ENCODE measurements around the gene RBMS3. TPM values are rescaled to one million over a fixed set of nuclear protein-coding genes. Genes with fewer than 3 reads are reported as not detected.

The RBMS3 gene
- total RNA-seq, 1 donor from 2014 or later: 0.47 TPM

DNA sequence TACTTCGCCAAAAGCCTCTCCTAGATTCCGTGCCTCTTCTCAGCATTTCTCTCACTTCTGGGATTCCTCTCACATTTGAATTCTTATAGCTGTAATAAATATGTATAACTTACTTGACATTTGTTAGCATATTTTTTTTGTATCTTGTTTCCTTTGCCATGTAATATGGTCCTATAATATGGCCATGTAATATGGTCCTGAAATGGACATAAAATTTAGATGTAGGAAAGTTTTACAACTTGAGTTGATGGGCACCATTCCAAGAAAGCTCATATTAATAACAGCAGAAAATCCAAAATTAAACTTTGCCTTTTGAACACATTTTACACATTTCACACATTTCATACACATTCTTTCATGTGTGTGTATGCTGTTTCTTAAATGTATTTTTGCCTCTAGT lies 480.6 kb downstream of the RBMS3 start:
- Histone ChIP-seq H3K79me2 (ENCODE audit: low read depth) (no peaks in the 10 kb centered on the region), H3K27ac (no peak overlapping the region), H4K20me1 (ENCODE audit: low read depth) (no peaks in the 10 kb centered on the region), H3K27me3 (no peaks in the 10 kb centered on the region), H3K4me1 (peaks cover 16% of the 10 kb centered on the region), H3K4me2 (no peak overlapping the region), H3F3A (ENCODE audit: low read depth) (peaks cover 4% of the 10 kb centered on the region), H3K4me3 (no peak overlapping the region), H3K9ac (no peak overlapping the region), H3K9me3 (ENCODE audit: low read depth) (no peaks in the 10 kb centered on the region), H3K36me3 (no peaks in the 10 kb centered on the region), H2AFZ (replicated peaks) (no peak overlapping the region)
- H3K27ac Mint-ChIP-seq: no peak overlapping the region
- TF ChIP-seq EZH2 (IDR thresholded peaks at IDR 0.05) (no peak), EZH2phosphoT487 (IDR thresholded peaks at IDR 0.05) (no peak)
- TF ChIP-seq, protein P1, sequence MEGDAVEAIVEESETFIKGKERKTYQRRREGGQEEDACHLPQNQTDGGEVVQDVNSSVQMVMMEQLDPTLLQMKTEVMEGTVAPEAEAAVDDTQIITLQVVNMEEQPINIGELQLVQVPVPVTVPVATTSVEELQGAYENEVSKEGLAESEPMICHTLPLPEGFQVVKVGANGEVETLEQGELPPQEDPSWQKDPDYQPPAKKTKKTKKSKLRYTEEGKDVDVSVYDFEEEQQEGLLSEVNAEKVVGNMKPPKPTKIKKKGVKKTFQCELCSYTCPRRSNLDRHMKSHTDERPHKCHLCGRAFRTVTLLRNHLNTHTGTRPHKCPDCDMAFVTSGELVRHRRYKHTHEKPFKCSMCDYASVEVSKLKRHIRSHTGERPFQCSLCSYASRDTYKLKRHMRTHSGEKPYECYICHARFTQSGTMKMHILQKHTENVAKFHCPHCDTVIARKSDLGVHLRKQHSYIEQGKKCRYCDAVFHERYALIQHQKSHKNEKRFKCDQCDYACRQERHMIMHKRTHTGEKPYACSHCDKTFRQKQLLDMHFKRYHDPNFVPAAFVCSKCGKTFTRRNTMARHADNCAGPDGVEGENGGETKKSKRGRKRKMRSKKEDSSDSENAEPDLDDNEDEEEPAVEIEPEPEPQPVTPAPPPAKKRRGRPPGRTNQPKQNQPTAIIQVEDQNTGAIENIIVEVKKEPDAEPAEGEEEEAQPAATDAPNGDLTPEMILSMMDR (IDR thresholded peaks at IDR 0.05): no peak
- H3K9me3 Mint-ChIP-seq: no peaks in the 10 kb centered on the region
- peaks cover 30% of the 10 kb centered on the region for H3K4me1 Mint-ChIP-seq
- no peak overlapping the region for H3K4me3 Mint-ChIP-seq
- no peaks in the 10 kb centered on the region for H3K36me3 Mint-ChIP-seq
- no peak for DNase-seq (ENCODE audit: low spot score)
- H3K27me3 Mint-ChIP-seq (ENCODE audit: insufficient read depth, low read depth): no peaks in the 10 kb centered on the region

DNA sequence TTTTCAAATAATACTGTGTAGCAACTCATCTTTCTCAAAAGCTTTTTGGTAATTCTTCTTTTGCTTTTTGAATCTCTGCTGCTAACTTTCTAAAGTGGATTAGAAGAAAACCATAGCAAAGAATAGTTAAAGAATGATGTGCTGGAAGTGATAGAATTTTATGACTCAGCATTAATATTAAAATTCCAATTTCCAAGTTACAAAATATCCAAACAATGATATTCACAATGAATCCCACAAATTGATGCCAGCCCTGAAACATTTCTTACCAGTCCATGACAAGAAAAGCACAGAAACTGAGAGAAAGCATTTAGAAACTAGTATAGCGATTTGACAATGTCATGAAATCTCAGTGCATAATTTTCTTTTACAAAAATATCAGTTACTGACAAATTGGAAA lies 482.2 kb downstream of the RBMS3 start:
- DNase-seq (ENCODE audit: low spot score): no peak
- H3K27me3 Mint-ChIP-seq (ENCODE audit: insufficient read depth, low read depth): no peaks in the 10 kb centered on the region
- no peak overlapping the region for H3K4me3 Mint-ChIP-seq
- H3K27ac Mint-ChIP-seq: no peak overlapping the region
- H2AFZ ChIP-seq (replicated peaks): no peak overlapping the region
- no peaks in the 10 kb centered on the region for H3K36me3 ChIP-seq
- no peaks in the 10 kb centered on the region for H3K36me3 Mint-ChIP-seq
- H3K79me2 ChIP-seq (ENCODE audit: low read depth): no peaks in the 10 kb centered on the region
- H3F3A ChIP-seq (ENCODE audit: low read depth): peaks cover 4% of the 10 kb centered on the region
- no peak overlapping the region for H3K27ac ChIP-seq
- H4K20me1 ChIP-seq (ENCODE audit: low read depth): no peaks in the 10 kb centered on the region
- no peak overlapping the region for H3K9ac ChIP-seq
- peaks cover 30% of the 10 kb centered on the region for H3K4me1 Mint-ChIP-seq
- H3K9me3 ChIP-seq (ENCODE audit: low read depth): no peaks in the 10 kb centered on the region
- H3K9me3 Mint-ChIP-seq: no peaks in the 10 kb centered on the region
- peaks cover 16% of the 10 kb centered on the region for H3K4me1 ChIP-seq
- TF ChIP-seq, protein P1 (IDR thresholded peaks at IDR 0.05): no peak
- TF ChIP-seq EZH2 (IDR thresholded peaks at IDR 0.05) (no peak), EZH2phosphoT487 (IDR thresholded peaks at IDR 0.05) (no peak)
- H3K4me3 ChIP-seq: no peak overlapping the region
- no peak overlapping the region for H3K4me2 ChIP-seq
- no peaks in the 10 kb centered on the region for H3K27me3 ChIP-seq

DNA sequence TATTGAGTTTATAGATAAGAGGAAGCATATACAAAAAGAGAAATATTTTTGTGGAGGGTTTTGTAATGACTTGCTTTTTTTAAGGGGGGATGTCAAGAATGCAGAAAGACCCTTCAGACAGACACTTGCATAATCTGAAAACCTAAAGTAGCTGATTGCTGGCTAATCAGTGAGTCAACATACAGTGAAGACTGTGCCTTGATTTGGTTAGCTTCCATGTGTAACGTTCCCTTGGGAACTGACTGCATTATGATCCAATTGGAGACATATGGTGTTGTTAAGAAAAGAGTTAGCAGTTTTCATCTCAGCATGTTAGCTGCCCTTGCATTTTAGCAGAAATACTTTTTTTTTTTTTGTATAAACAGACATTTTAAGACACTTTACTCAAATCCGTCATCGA lies 483.2 kb downstream of the RBMS3 start:
- no peaks in the 10 kb centered on the region for H3K27me3 Mint-ChIP-seq (ENCODE audit: insufficient read depth, low read depth)
- no peak overlapping the region for H3K9ac ChIP-seq
- no peak overlapping the region for H3K27ac Mint-ChIP-seq
- TF ChIP-seq, protein P1 (IDR thresholded peaks at IDR 0.05): no peak
- no peak for TF ChIP-seq EZH2 (IDR thresholded peaks at IDR 0.05)
- no peak for TF ChIP-seq EZH2phosphoT487 (IDR thresholded peaks at IDR 0.05)
- H3F3A ChIP-seq (ENCODE audit: low read depth): peaks cover 3% of the 10 kb centered on the region
- no peaks in the 10 kb centered on the region for H3K27me3 ChIP-seq
- H3K36me3 Mint-ChIP-seq: no peaks in the 10 kb centered on the region
- no peak for DNase-seq (ENCODE audit: low spot score)
- no peaks in the 10 kb centered on the region for H3K36me3 ChIP-seq
- H3K79me2 ChIP-seq (ENCODE audit: low read depth): no peaks in the 10 kb centered on the region
- H3K9me3 Mint-ChIP-seq: no peaks in the 10 kb centered on the region
- peaks cover 21% of the 10 kb centered on the region for H3K4me1 Mint-ChIP-seq
- H3K4me2 ChIP-seq: no peak overlapping the region
- peaks cover 13% of the 10 kb centered on the region for H3K4me1 ChIP-seq
- H3K4me3 ChIP-seq: no peak overlapping the region
- H3K4me3 Mint-ChIP-seq: no peak overlapping the region
- no peak overlapping the region for H3K27ac ChIP-seq
- H3K9me3 ChIP-seq (ENCODE audit: low read depth): no peaks in the 10 kb centered on the region
- no peak overlapping the region for H2AFZ ChIP-seq (replicated peaks)
- no peaks in the 10 kb centered on the region for H4K20me1 ChIP-seq (ENCODE audit: low read depth)
